ENCODE results near the gene RBBP6. TPM values are rescaled to one million over a fixed set of nuclear protein-coding genes. Genes with fewer than 3 reads are reported as not detected.

RBBP6 gene
- total and polyA plus RNA-seq, 5 experiments from 2014 or later, result 15.7 to 115 (median 20.5) TPM

DNA sequence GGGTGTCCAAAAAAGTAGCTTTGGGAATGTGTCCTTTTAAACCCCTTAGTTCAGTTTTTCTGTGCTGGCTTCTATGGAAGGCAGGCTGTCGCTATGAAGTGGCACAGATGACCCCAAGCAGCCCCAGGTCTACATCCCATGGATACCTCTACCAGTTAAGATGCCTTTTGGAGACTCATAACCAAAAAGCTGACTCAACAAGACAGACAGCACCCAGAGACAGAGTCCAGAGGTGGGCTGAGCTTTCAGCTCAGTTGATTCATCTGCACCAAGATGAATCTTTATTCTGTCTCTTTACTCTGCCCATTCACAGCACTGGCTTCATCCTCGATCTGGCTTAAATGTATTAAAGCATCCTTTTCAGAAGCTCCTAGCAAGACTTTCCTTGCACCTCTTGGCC, 29.8 kb upstream of the RBBP6 start:
- no peaks in the 10 kb centered on the region for H3K9me3 Mint-ChIP-seq
- POLR2A ChIA-PET, result no interaction called here
- H3K27ac Mint-ChIP-seq, result peak overlapping the region in 1 of 10 donors; percentile 77
- no peak overlapping the region for H3K4me3 Mint-ChIP-seq
- no peak for ATAC-seq
- H3K36me3 Mint-ChIP-seq, result no peaks in the 10 kb centered on the region
- DNase-seq, result no peak
- peaks cover 0 to 10% (median 3%) of the 10 kb centered on the region in 5 donors for H3K27me3 Mint-ChIP-seq
- H3K4me1 Mint-ChIP-seq, result peaks cover 0 to 1% (median 0%) of the 10 kb centered on the region in 4 donors

DNA sequence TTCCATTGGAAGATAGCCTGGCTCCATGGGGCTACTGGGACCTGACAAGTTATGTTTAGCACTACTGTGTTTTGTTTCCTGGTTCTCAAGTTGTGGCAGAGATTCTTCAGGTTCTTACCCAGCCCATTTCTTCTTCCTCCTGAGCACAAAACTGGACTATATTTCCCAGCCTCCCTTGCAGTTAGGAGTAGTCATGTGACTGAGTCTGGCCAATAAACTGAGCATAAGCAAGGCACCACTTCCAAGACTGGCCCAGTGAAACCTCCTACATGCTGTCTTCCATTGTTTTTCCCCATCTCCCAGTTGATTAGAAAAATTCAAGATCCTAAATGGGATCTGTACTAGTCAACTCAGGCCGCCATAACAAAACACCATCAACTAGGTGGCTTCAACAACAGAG, 28.2 kb upstream of the RBBP6 start:
- no peak for ATAC-seq
- peaks cover 0 to 6% (median 2%) of the 10 kb centered on the region in 5 donors for H3K27me3 Mint-ChIP-seq
- H3K27ac Mint-ChIP-seq, result no peak overlapping the region
- DNase-seq, result no peak
- no peaks in the 10 kb centered on the region for H3K36me3 Mint-ChIP-seq
- H3K4me3 Mint-ChIP-seq, result no peak overlapping the region
- POLR2A ChIA-PET, result no interaction called here
- H3K9me3 Mint-ChIP-seq, result no peaks in the 10 kb centered on the region
- no peaks in the 10 kb centered on the region for H3K4me1 Mint-ChIP-seq

- POLR2A ChIA-PET, result no interaction called here
- ATAC-seq, result no peak
- H3K36me3 Mint-ChIP-seq, result no peaks in the 10 kb centered on the region
- no peak overlapping the region for H3K27ac Mint-ChIP-seq
- H3K4me3 Mint-ChIP-seq, result no peak overlapping the region
- no peaks in the 10 kb centered on the region for H3K9me3 Mint-ChIP-seq
- no peak for DNase-seq
- peaks cover 0 to 5% (median 4%) of the 10 kb centered on the region in 5 donors for H3K27me3 Mint-ChIP-seq
- peaks cover under 1 to 2% (median under 1%) of the 10 kb centered on the region in 4 donors for H3K4me1 Mint-ChIP-seq
Measured at GRCh38 chr16:24511792-24512191, 27.6 kb upstream of the RBBP6 start.

GRCh38 chr16:24514096-24514495, 25.3 kb upstream of the RBBP6 start:
- Mint-ChIP-seq H3K27ac (no peak overlapping the region), H3K27me3 (peaks cover 0 to 5% (median 4%) of the 10 kb centered on the region in 5 donors), H3K4me3 (no peak overlapping the region), H3K4me1 (peaks cover 4 to 8% (median 5%) of the 10 kb centered on the region in 4 donors), H3K36me3 (no peaks in the 10 kb centered on the region), H3K9me3 (no peaks in the 10 kb centered on the region)
- DNase-seq (no peak), ATAC-seq (no peak)
- POLR2A ChIA-PET, result no interaction called here

GRCh38 chr16:24515186-24515585, 24.2 kb upstream of the RBBP6 start:
- H3K4me1 Mint-ChIP-seq, result peaks cover 4 to 8% (median 5%) of the 10 kb centered on the region in 4 donors
- no peak overlapping the region for H3K4me3 Mint-ChIP-seq
- POLR2A ChIA-PET, result no interaction called here
- DNase-seq (no peak), ATAC-seq (no peak)
- H3K9me3 Mint-ChIP-seq, result no peaks in the 10 kb centered on the region
- peaks cover 0 to 5% (median 4%) of the 10 kb centered on the region in 5 donors for H3K27me3 Mint-ChIP-seq
- H3K36me3 Mint-ChIP-seq, result no peaks in the 10 kb centered on the region
- H3K27ac Mint-ChIP-seq, result peak overlapping the region in 1 of 10 donors; percentile 31

DNA sequence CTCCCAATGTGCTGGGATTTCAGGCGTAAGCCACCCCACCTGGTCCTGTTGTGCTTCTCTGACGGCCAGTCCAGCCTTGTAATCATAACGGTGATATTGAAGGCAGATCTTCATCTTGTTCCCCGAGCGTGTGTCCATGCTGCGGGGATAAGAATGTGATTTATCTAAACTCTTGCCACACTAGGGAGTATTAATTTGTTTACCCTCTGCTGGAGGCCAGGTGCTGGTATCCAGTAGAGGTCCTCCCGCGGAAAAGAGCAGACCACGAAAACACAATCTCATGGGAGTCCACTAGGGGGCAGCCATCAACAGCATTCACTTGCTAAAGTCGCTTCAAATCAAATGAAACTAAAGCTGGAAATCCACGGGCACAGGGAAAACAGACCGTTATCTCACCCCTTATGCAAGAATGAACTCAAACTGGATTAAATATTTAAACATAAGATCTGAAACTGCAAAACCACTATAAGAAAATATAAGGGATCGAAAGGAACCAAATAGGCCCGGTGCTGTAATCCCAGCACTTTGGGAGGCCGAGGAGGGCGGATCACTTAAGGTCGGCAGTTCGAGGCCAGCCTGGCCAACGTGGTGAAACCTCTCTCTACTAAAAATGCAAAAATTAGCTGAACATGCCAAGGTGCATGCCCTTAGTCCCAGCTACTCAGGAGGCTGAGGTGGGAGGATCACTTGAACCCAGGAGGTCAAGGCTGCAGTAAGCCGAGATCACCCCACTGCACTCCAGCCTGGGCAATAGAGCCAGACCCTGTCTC, 22.3 kb upstream of the RBBP6 start:
- DNase-seq (peak; percentile 44 to 86 (median 70)), ATAC-seq (peak; percentile 75 to 91)
- H3K4me1 Mint-ChIP-seq, result peaks cover 4 to 8% (median 5%) of the 10 kb centered on the region in 4 donors
- H3K27me3 Mint-ChIP-seq, result peaks cover 0 to 5% (median 4%) of the 10 kb centered on the region in 5 donors
- H3K27ac Mint-ChIP-seq, result peak overlapping the region in 2 of 10 donors; percentile 40 to 46
- H3K9me3 Mint-ChIP-seq, result no peaks in the 10 kb centered on the region
- POLR2A ChIA-PET, result interaction anchor here (0.6 to 0.7 kb wide), 2 partner anchors 212 to 591 kb away, joined by 3 to 6 read pairs; no protein-coding TSS in a partner anchor
- no peaks in the 10 kb centered on the region for H3K36me3 Mint-ChIP-seq
- H3K4me3 Mint-ChIP-seq, result peak overlapping the region in 7 of 10 donors; percentile 30 to 66 (median 56)

- Mint-ChIP-seq H3K36me3 (no peaks in the 10 kb centered on the region), H3K4me3 (no peak overlapping the region), H3K9me3 (no peaks in the 10 kb centered on the region), H3K27me3 (peaks cover 0 to 5% (median 4%) of the 10 kb centered on the region in 5 donors), H3K4me1 (peaks cover 4 to 8% (median 5%) of the 10 kb centered on the region in 4 donors), H3K27ac (peak overlapping the region in 1 of 10 donors; percentile 24)
- DNase-seq (no peak), ATAC-seq (no peak)
- POLR2A ChIA-PET, result no interaction called here
Measured at GRCh38 chr16:24518498-24518897, 20.9 kb upstream of the RBBP6 start.

GRCh38 chr16:24520983-24521382, 18.4 kb upstream of the RBBP6 start:
- Mint-ChIP-seq H3K27ac (peak overlapping the region in 2 of 10 donors; percentile 43 to 76), H3K4me1 (peaks cover 4 to 8% (median 5%) of the 10 kb centered on the region in 4 donors), H3K27me3 (peaks cover 0 to 5% (median 4%) of the 10 kb centered on the region in 5 donors), H3K4me3 (no peak overlapping the region), H3K9me3 (no peaks in the 10 kb centered on the region), H3K36me3 (no peaks in the 10 kb centered on the region)
- DNase-seq (no peak), ATAC-seq (no peak)
- POLR2A ChIA-PET, result no interaction called here

- no peak overlapping the region for H3K4me3 Mint-ChIP-seq
- POLR2A ChIA-PET, result no interaction called here
- no peak overlapping the region for H3K27ac Mint-ChIP-seq
- ATAC-seq (no peak), DNase-seq (no peak)
- H3K27me3 Mint-ChIP-seq, result peaks cover 0 to 3% (median 0%) of the 10 kb centered on the region in 5 donors
- H3K4me1 Mint-ChIP-seq, result no peaks in the 10 kb centered on the region
- no peaks in the 10 kb centered on the region for H3K36me3 Mint-ChIP-seq
- no peaks in the 10 kb centered on the region for H3K9me3 Mint-ChIP-seq
Measured at GRCh38 chr16:24522751-24523150, 16.6 kb upstream of the RBBP6 start.

DNA sequence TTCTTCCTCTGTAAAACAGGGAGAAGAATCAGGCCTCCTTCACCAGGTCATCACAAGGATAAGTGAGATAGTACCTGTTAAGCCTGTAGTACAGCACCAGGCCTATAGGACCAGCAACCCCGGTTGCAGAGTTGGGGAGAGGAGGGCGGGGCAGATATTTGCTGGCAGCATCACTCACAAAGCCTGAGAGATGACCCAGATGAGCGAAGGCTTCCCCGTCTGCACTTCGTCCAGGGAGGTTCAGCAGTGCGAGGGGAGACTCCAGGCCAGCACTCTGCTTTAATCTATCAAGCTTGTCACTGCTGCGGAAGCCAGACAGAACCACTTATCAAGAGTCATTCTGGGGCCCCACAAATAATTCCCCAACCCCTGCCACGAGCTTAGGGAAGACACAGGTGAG, 15.8 kb upstream of the RBBP6 start:
- Mint-ChIP-seq H3K36me3 (no peaks in the 10 kb centered on the region), H3K27ac (no peak overlapping the region), H3K27me3 (peaks cover 0 to 3% (median 0%) of the 10 kb centered on the region in 5 donors), H3K4me3 (no peak overlapping the region), H3K9me3 (no peaks in the 10 kb centered on the region), H3K4me1 (no peaks in the 10 kb centered on the region)
- ATAC-seq, result no peak
- DNase-seq, result no peak
- POLR2A ChIA-PET, result no interaction called here

DNA sequence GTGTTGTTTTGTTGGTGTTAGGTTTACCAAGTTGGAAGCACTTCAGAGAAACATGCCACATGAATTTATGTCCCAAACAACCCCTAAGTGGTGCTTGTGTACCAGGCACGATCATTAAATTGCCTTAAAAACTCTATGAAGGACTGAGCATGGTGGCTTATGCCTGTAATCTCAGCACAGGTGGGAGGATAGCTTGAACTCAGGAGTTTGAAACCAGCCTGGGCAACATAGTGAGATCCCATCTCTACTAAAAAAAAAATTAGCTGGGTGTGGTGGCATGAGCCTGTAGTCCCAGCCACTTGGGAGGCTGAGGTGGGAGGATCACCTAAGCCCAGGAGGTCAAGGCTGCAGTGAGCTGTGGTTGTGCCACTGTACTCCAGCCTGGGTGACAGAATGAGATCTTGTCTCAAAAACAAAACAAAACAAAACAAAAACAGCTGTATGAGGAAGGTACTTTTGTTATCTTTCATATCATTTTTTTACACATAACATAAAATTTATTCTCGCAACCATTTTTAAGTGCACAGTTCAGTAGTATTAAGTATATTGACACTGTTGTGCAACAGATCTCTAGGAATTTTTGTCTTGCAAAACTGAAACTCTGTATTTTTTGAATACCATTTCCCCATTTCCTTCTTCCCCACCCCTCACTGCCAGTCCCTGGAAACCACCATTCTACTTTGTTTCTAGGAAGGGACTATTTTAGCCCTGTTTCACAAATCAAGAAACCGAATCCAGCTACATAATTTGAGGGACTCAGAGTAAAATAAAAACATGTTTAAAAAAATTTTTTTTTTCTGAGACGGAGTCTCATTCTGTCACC, 14.3 kb upstream of the RBBP6 start:
- POLR2A ChIA-PET, result no interaction called here
- ATAC-seq (no peak), DNase-seq (no peak)
- peaks cover 0 to 3% (median 0%) of the 10 kb centered on the region in 5 donors for H3K27me3 Mint-ChIP-seq
- no peaks in the 10 kb centered on the region for H3K36me3 Mint-ChIP-seq
- H3K4me3 Mint-ChIP-seq, result no peak overlapping the region
- no peaks in the 10 kb centered on the region for H3K4me1 Mint-ChIP-seq
- H3K27ac Mint-ChIP-seq, result no peak overlapping the region
- H3K9me3 Mint-ChIP-seq, result no peaks in the 10 kb centered on the region

GRCh38 chr16:24525970-24526559, 13.3 kb upstream of the RBBP6 start:
- Mint-ChIP-seq H3K36me3 (no peaks in the 10 kb centered on the region), H3K27me3 (peaks cover 0 to 3% (median 0%) of the 10 kb centered on the region in 5 donors), H3K4me3 (no peak overlapping the region), H3K27ac (no peak overlapping the region), H3K9me3 (no peaks in the 10 kb centered on the region), H3K4me1 (no peaks in the 10 kb centered on the region)
- DNase-seq (no peak), ATAC-seq (no peak)
- POLR2A ChIA-PET, result no interaction called here

Measured in naive thymus-derived CD8-positive, alpha-beta T cell (primary cell).